ENCODE results near the gene THOC6. TPM values are rescaled to one million over a fixed set of nuclear protein-coding genes. Genes with fewer than 3 reads are reported as not detected.
A peak's percentile ranks its signal among the peaks of the same experiment; 100 is the strongest.

Gene THOC6
- total and polyA plus RNA-seq, 4 donors, result 10.8 to 14.8 (median 11.7) TPM

DNA sequence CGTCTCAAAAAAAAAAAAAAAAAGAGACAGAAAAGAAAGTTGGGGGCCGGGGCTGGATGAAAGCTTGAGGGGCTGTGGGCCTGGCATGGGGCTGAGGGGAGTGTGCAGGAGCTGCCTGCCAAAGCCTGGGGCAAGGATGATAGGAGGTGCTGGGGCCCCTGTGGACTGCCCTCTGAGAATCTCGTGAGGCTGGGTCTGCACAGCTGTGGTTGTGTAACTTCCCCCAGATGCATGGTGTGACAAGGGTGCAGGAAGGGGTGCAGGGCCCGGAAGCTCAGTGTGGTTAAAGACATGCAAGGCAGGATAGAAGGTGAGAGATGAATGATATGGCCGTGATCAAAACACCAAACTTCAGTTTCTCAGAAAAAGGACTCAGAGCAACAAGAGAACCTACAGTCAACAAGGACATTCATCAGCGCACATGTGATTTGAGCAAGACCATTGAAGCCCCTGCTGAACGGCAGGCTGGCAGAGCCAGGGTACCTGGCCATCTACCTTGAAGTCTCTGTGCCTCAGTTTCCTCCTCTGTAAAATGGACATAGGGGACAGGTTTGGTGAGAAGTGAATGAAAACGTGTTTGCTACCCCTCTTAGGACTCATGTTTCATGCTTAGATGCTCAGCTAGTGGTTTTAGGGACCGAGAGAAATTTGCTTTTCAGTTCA, 51.2 kb downstream of the THOC6 start:
- TF ChIP-seq TAF1 (conservative IDR thresholded peaks at IDR 0.05) (no peak), RXRA (IDR thresholded peaks at IDR 0.05) (no peak), RAD21 (IDR thresholded peaks at IDR 0.05) (no peak), GABPA (IDR thresholded peaks at IDR 0.05 in 1 of 2, conservative IDR thresholded peaks at IDR 0.05 in 1 of 2) (no peak), NR2F2 (IDR thresholded peaks at IDR 0.05) (no peak), FOXA1 (IDR thresholded peaks at IDR 0.05) (no peak), JUND (IDR thresholded peaks at IDR 0.05) (no peak), HNF4G (IDR thresholded peaks at IDR 0.05) (no peak), SP1 (IDR thresholded peaks at IDR 0.05) (no peak), REST (IDR thresholded peaks at IDR 0.05) (no peak), YY1 (IDR thresholded peaks at IDR 0.05) (no peak), FOXA2 (IDR thresholded peaks at IDR 0.05) (no peak)
- TF ChIP-seq, protein P1, sequence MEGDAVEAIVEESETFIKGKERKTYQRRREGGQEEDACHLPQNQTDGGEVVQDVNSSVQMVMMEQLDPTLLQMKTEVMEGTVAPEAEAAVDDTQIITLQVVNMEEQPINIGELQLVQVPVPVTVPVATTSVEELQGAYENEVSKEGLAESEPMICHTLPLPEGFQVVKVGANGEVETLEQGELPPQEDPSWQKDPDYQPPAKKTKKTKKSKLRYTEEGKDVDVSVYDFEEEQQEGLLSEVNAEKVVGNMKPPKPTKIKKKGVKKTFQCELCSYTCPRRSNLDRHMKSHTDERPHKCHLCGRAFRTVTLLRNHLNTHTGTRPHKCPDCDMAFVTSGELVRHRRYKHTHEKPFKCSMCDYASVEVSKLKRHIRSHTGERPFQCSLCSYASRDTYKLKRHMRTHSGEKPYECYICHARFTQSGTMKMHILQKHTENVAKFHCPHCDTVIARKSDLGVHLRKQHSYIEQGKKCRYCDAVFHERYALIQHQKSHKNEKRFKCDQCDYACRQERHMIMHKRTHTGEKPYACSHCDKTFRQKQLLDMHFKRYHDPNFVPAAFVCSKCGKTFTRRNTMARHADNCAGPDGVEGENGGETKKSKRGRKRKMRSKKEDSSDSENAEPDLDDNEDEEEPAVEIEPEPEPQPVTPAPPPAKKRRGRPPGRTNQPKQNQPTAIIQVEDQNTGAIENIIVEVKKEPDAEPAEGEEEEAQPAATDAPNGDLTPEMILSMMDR (IDR thresholded peaks at IDR 0.05; ENCODE audit: low read depth, low read length, missing input control), result no peak
- TF ChIP-seq, protein P2, sequence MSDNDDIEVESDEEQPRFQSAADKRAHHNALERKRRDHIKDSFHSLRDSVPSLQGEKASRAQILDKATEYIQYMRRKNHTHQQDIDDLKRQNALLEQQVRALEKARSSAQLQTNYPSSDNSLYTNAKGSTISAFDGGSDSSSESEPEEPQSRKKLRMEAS (IDR thresholded peaks at IDR 0.05), result no peak
- TF ChIP-seq, protein P3, sequence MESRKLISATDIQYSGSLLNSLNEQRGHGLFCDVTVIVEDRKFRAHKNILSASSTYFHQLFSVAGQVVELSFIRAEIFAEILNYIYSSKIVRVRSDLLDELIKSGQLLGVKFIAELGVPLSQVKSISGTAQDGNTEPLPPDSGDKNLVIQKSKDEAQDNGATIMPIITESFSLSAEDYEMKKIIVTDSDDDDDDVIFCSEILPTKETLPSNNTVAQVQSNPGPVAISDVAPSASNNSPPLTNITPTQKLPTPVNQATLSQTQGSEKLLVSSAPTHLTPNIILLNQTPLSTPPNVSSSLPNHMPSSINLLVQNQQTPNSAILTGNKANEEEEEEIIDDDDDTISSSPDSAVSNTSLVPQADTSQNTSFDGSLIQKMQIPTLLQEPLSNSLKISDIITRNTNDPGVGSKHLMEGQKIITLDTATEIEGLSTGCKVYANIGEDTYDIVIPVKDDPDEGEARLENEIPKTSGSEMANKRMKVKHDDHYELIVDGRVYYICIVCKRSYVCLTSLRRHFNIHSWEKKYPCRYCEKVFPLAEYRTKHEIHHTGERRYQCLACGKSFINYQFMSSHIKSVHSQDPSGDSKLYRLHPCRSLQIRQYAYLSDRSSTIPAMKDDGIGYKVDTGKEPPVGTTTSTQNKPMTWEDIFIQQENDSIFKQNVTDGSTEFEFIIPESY (IDR thresholded peaks at IDR 0.05), result no peak
- no peak for DNase-seq (ENCODE audit: low spot score)
- Histone ChIP-seq H3K4me1 (ENCODE audit: control insufficient read depth in 4 of 4, insufficient read depth in 4 of 4, low read length in 3 of 4) (peaks cover 0 to 11% (median 3%) of the 10 kb centered on the region in 4 donors), H3K36me3 (ENCODE audit: control insufficient read depth in 4 of 4, insufficient read depth in 3 of 4, low read depth in 1 of 4, low read length in 3 of 4) (no peaks in the 10 kb centered on the region), H3K4me3 (ENCODE audit: low read depth in 1 of 3, low read length in 3 of 3) (no peak overlapping the region), H3K9me3 (ENCODE audit: control insufficient read depth in 4 of 4, low read length in 3 of 4) (no peaks in the 10 kb centered on the region), H3K9ac (ENCODE audit: low read depth in 1 of 2, low read length in 2 of 2) (no peak overlapping the region), H3K27me3 (ENCODE audit: control insufficient read depth in 4 of 4, insufficient read depth in 4 of 4, low read length in 3 of 4) (no peaks in the 10 kb centered on the region), H3K27ac (ENCODE audit: low read depth in 1 of 2, low read length in 2 of 2) (peak overlapping the region; percentile 41 to 61)
- WGBS, result 57% methylated on average over 9 of the region's 9 CpGs

GRCh38 chr16:3075523-3075915, 51.7 kb downstream of the THOC6 start:
- Histone ChIP-seq H3K9me3 (ENCODE audit: control insufficient read depth in 4 of 4, low read length in 3 of 4) (no peaks in the 10 kb centered on the region), H3K36me3 (ENCODE audit: control insufficient read depth in 4 of 4, insufficient read depth in 3 of 4, low read depth in 1 of 4, low read length in 3 of 4) (no peaks in the 10 kb centered on the region), H3K4me1 (ENCODE audit: control insufficient read depth in 4 of 4, insufficient read depth in 4 of 4, low read length in 3 of 4) (peaks cover 0 to 11% (median 3%) of the 10 kb centered on the region in 4 donors), H3K27ac (ENCODE audit: low read depth in 1 of 2, low read length in 2 of 2) (peak overlapping the region; percentile 29 to 61), H3K9ac (ENCODE audit: low read depth in 1 of 2, low read length in 2 of 2) (no peak overlapping the region), H3K4me3 (ENCODE audit: low read depth in 1 of 3, low read length in 3 of 3) (no peak overlapping the region), H3K27me3 (ENCODE audit: control insufficient read depth in 4 of 4, insufficient read depth in 4 of 4, low read length in 3 of 4) (no peaks in the 10 kb centered on the region)
- DNase-seq (ENCODE audit: low spot score), result no peak
- 47% methylated on average over 10 of the region's 10 CpGs for WGBS
- TF ChIP-seq, protein P3 (IDR thresholded peaks at IDR 0.05), result no peak
- TF ChIP-seq RXRA (IDR thresholded peaks at IDR 0.05) (no peak), GABPA (IDR thresholded peaks at IDR 0.05 in 1 of 2, conservative IDR thresholded peaks at IDR 0.05 in 1 of 2) (no peak), REST (IDR thresholded peaks at IDR 0.05) (no peak), JUND (IDR thresholded peaks at IDR 0.05) (no peak)
- TF ChIP-seq, protein P2 (IDR thresholded peaks at IDR 0.05), result no peak
